Stomach (tissue), 9 donors: Measurements from ENCODE around the gene FOS. TPM values are rescaled to one million over a fixed set of nuclear protein-coding genes. Genes with fewer than 3 reads are reported as not detected.
A peak's percentile ranks its signal among the peaks of the same experiment; 100 is the strongest.
"Not testable (repeated sequence)": the region's sequence is repeated elsewhere in the genome, so short reads cannot be mapped to it uniquely, and the experiment has no call there.

ENCODE experiments used
- DNase-seq, 2 donors: peaks; one replicate each; pipeline versions ENCODE4 v3.0.0 to v3.0.0-alpha.2; 2013 to 2019
- H3K27ac ChIP-seq, 5 donors: fragments of 200-600 bp in 4 of 5; sonication (generic) in 4 of 5; one replicate each; pipeline ENCODE4 v1.5.1; 2013 to 2019; ENCODE audit warnings: mild to moderate bottlenecking in 1 of 5, moderate library complexity in 1 of 5
- H3K27me3 ChIP-seq, 3 donors: fragments of 200-600 bp; sonication (generic); one replicate each; pipeline ENCODE4 v1.5.1; 2017 to 2019; ENCODE audit warnings: mixed run types in 1 of 3
- H3K36me3 ChIP-seq, 4 donors: fragments of 200-600 bp; sonication (generic); 1 replicate in 3 of 4; 2 replicates in 1 of 4; pipeline ENCODE4 v1.5.1; 2016 to 2019
- H3K4me1 ChIP-seq, 4 donors: fragments of 200-600 bp; sonication (generic); one replicate each; pipeline ENCODE4 v1.5.1; 2016 to 2019
- H3K4me3 ChIP-seq, 4 donors: fragments of 200-600 bp; sonication (generic) in 3 of 4; one replicate each; pipeline ENCODE4 v1.5.1; 2016 to 2019; ENCODE audit warnings: mild to moderate bottlenecking in 1 of 4
- H3K9me3 ChIP-seq, 4 donors: fragments of 200-600 bp; sonication (generic); one replicate each; pipeline ENCODE4 v1.5.1; 2016 to 2019
- EP300 ChIP-seq: sonication (generic); formaldehyde crosslinking; IDR thresholded peaks from one replicate; pipeline ENCODE4 v1.6.1; 2017; ENCODE audit warnings: antibody characterized with exemption
- POLR2A ChIP-seq, 4 donors: fragments of 450-650 bp; IDR thresholded peaks; one replicate each; pipeline ENCODE4 v1.6.1; 2016; ENCODE audit warnings: antibody characterized with exemption in 4 of 4, control low read depth in 2 of 4, mild to moderate bottlenecking in 1 of 4, moderate library complexity in 1 of 4
- POLR2AphosphoS5 ChIP-seq, 3 donors: sonication (generic); formaldehyde crosslinking; IDR thresholded peaks; one replicate each; pipeline ENCODE4 v1.6.1; 2016; ENCODE audit warnings: antibody characterized with exemption in 3 of 3
- WGBS, 5 donors: extraction: QIAGEN DNeasy Blood & Tissue Kit in 3 of 5; methylation state at CpG; one replicate each; pipeline versions ENCODE4 v1.1.5 to v1.1.7; 2013 to 2018; 5-methylcytosine and 5-hydroxymethylcytosine counted together
- intact Hi-C: fragments of 100-400 bp; cut with DNase I; formaldehyde crosslinking; loops from one replicate; pipeline ENCODE4 v1.15.1; 2023; ENCODE audit warnings: low total_unique reads
- polyA plus RNA-seq, 3 donors: library from polyadenylated mRNA; stranded (reverse); fragments of 200-250 nt; gene quantifications; one replicate each; pipeline ENCODE4 v1.2.3, GENCODE V29; 2013
- total RNA-seq, 5 donors: library from RNA; depleted of rRNA; stranded (reverse); fragments of >200 nt; gene quantifications; one replicate each; pipeline versions ENCODE4 v1.1.0 to v1.2.3, GENCODE V29; 2014 to 2016
- TF ChIP-seq, protein P1 (sequence below), 7 experiments: fragments of 450-650 bp in 4 of 7; fragments of 200-600 bp in 3 of 7; sonication (generic) in 3 of 7; IDR thresholded peaks; one replicate each; pipeline ENCODE4 v1.5.1; 2016 to 2019; ENCODE audit warnings: antibody characterized with exemption in 7 of 7, control low read depth in 2 of 7, mild to moderate bottlenecking in 1 of 7
- donor health status: healthy with polysubstance abuse.
- donor health status: Bipolar disorder and iron deficiency.
- donor health status: healthy.

The FOS gene
- total and polyA plus RNA-seq, 8 donors: 62.2 to 1,274 (median 213) TPM

DNA sequence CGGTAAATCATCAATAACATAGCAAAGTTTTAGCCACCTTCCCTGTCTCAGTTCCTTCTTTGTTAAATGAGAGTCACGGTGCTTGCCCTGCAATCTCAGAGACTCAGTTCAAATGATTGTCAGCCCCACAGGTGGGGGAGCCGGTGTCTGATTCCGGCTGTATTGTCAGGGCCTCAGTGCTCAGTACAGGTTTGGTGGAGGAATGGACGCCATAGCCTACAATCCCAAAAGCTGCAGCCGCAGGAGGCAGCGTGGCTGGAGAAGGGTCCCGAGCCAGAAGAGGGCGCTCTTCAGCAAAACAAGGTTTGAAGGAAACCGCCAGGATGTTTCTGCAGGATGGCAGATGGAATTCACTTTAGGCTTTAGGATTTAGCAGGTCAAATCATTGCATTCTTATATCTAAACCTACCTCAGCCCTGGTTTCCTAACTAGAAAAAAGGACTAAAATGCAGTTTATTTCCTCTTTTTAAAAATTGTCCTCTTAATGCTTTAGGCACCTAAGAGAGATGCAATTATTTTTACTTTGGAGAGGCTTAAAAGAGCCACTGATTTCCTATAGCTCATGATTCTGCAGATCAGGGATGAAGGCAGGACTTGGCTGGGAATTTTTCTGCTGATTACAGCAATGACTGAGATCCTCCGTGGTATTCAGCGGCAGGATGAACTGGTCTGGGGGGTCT lies 29.2 kb downstream of the FOS start:
- Histone ChIP-seq H3K27ac (no peak overlapping the region), H3K4me1 (peaks cover 13 to 32% (median 23%) of the 10 kb centered on the region in 4 donors), H3K4me3 (no peak overlapping the region), H3K27me3 (no peaks in the 10 kb centered on the region), H3K9me3 (no peaks in the 10 kb centered on the region), H3K36me3 (no peaks in the 10 kb centered on the region)
- 18 to 20% (median 19%) methylated on average over 12 of the region's 12 CpGs for WGBS, 5 donors
- TF ChIP-seq POLR2A (IDR thresholded peaks at IDR 0.05) (no peak), POLR2AphosphoS5 (IDR thresholded peaks at IDR 0.05) (peak in 2 of 3 donors; percentile 46 to 73)
- TF ChIP-seq, protein P1, sequence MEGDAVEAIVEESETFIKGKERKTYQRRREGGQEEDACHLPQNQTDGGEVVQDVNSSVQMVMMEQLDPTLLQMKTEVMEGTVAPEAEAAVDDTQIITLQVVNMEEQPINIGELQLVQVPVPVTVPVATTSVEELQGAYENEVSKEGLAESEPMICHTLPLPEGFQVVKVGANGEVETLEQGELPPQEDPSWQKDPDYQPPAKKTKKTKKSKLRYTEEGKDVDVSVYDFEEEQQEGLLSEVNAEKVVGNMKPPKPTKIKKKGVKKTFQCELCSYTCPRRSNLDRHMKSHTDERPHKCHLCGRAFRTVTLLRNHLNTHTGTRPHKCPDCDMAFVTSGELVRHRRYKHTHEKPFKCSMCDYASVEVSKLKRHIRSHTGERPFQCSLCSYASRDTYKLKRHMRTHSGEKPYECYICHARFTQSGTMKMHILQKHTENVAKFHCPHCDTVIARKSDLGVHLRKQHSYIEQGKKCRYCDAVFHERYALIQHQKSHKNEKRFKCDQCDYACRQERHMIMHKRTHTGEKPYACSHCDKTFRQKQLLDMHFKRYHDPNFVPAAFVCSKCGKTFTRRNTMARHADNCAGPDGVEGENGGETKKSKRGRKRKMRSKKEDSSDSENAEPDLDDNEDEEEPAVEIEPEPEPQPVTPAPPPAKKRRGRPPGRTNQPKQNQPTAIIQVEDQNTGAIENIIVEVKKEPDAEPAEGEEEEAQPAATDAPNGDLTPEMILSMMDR (IDR thresholded peaks at IDR 0.05): peak in 5 of 7 experiments; percentile 80 to 89 (median 85)
- peak; percentile 91 to 95 for DNase-seq
- intact Hi-C loops: loop anchor here (5.0 kb wide), 1 partner anchor 184 kb away; no protein-coding TSS in a partner anchor

GRCh38 chr14:75308991-75309390 lies 30.4 kb downstream of the FOS start:
- not testable (repeated sequence) for DNase-seq, H3K27me3 ChIP-seq, H3K36me3 ChIP-seq, H3K4me3 ChIP-seq, H3K9me3 ChIP-seq, H3K27ac ChIP-seq
- H3K4me1 ChIP-seq: peaks cover 13 to 33% (median 18%) of the 10 kb centered on the region in 4 donors
- intact Hi-C loops: loop anchor here (5.0 kb wide), 1 partner anchor 183 kb away; no protein-coding TSS in a partner anchor
- WGBS, 5 donors: 86 to 96% (median 91%) methylated on average over 7 of the region's 7 CpGs

GRCh38 chr14:75309561-75309960 lies 30.9 kb downstream of the FOS start:
- Histone ChIP-seq H3K4me1 (peaks cover 13 to 36% (median 20%) of the 10 kb centered on the region in 4 donors), H3K27ac (peak overlapping the region in 4 of 5 donors; percentile 70 to 84 (median 82))
- DNase-seq, H3K4me3 ChIP-seq, H3K36me3 ChIP-seq, H3K27me3 ChIP-seq, H3K9me3 ChIP-seq: not testable (repeated sequence)
- intact Hi-C loops: loop anchor here (5.0 kb wide), 1 partner anchor 183 kb away; no protein-coding TSS in a partner anchor
- 89 to 97% (median 94%) methylated on average over 14 of the region's 14 CpGs for WGBS, 5 donors

GRCh38 chr14:75310295-75311111 lies 31.9 kb downstream of the FOS start:
- Histone ChIP-seq H3K4me1 (peaks cover 13 to 46% (median 30%) of the 10 kb centered on the region in 4 donors), H3K27me3 (no peaks in the 10 kb centered on the region), H3K9me3 (no peaks in the 10 kb centered on the region), H3K27ac (peak overlapping the region; percentile 57 to 84 (median 81)), H3K36me3 (no peaks in the 10 kb centered on the region), H3K4me3 (no peak overlapping the region)
- intact Hi-C loops: no loop called here
- TF ChIP-seq POLR2AphosphoS5 (IDR thresholded peaks at IDR 0.05): peak in 2 of 3 donors; percentile 48
- peak; percentile 58 for TF ChIP-seq EP300
- TF ChIP-seq POLR2A (IDR thresholded peaks at IDR 0.05): no peak
- peak; percentile 74 to 96 for DNase-seq
- WGBS, 5 donors: 8 to 21% (median 14%) methylated on average over 13 of the region's 13 CpGs

DNA sequence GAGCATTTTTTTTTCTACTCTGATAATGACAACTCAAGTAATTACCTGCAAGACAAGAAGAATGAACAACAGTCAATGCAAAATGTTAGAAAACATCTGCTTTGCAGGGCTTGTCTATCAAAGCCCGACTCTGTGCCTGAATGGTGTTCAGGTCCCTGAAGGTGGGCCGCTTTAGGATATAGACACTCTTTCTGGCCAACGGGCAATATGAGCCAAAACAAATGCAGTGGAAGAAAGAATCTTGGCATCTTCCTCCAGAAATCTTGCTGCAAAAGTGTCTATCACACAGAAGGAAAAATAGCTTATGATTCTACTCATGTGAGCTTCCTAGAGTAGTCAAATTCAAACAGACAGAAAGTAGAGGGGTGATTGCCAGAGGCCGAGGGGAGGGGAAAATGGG lies 32.7 kb downstream of the FOS start:
- intact Hi-C loops: no loop called here
- 58 to 67% (median 59%) methylated on average over 4 of the region's 4 CpGs for WGBS, 5 donors
- Histone ChIP-seq H3K27me3 (no peaks in the 10 kb centered on the region), H3K4me3 (no peak overlapping the region), H3K9me3 (no peaks in the 10 kb centered on the region), H3K4me1 (peaks cover 13 to 51% (median 33%) of the 10 kb centered on the region in 4 donors), H3K27ac (peak overlapping the region in 4 of 5 donors; percentile 70 to 84 (median 82)), H3K36me3 (no peaks in the 10 kb centered on the region)
- no peak for DNase-seq
- TF ChIP-seq EP300 (no peak), POLR2AphosphoS5 (IDR thresholded peaks at IDR 0.05) (no peak), POLR2A (IDR thresholded peaks at IDR 0.05) (no peak)
- TF ChIP-seq, protein P1 (IDR thresholded peaks at IDR 0.05): no peak
